H9 (cell line): Measurements from ENCODE around the gene SLC12A6. TPM values are rescaled to one million over a fixed set of nuclear protein-coding genes. Genes with fewer than 3 reads are reported as not detected.

Source experiments
- DNase-seq: peaks from one replicate; pipeline ENCODE4 v3.0.0-alpha.2; 2017
- H2AFZ ChIP-seq: one replicate; pipeline ENCODE4 v1.6.1; 2013; ENCODE audit warnings: mild to moderate bottlenecking, low read length, control low read depth, moderate library complexity
- H2AK5ac ChIP-seq: 2 replicates; pipeline ENCODE4 v1.6.1; 2013; ENCODE audit warnings: low read length, control low read depth, mixed read lengths; ENCODE audit not compliant: insufficient read length
- H2BK120ac ChIP-seq: one replicate; pipeline ENCODE4 v1.6.1; 2013; ENCODE audit warnings: low read depth, mild to moderate bottlenecking, low read length, control low read depth, inconsistent platforms; ENCODE audit not compliant: poor library complexity, severe bottlenecking
- H2BK12ac ChIP-seq: 2 replicates; pipeline ENCODE4 v1.6.1; 2013; ENCODE audit warnings: low read length, control low read depth, mixed read lengths, low read depth; ENCODE audit not compliant: insufficient read length
- H2BK15ac ChIP-seq: 2 replicates; pipeline ENCODE4 v1.6.1; 2013; ENCODE audit warnings: low read depth, low read length, control low read depth
- H2BK20ac ChIP-seq: one replicate; pipeline ENCODE4 v1.6.1; 2013; ENCODE audit warnings: low read depth, mild to moderate bottlenecking, low read length, control low read depth, inconsistent platforms; ENCODE audit not compliant: poor library complexity, severe bottlenecking
- H2BK5ac ChIP-seq: 2 replicates; pipeline ENCODE4 v1.6.1; 2013; ENCODE audit warnings: low read length, control low read depth, mixed read lengths; ENCODE audit not compliant: insufficient read length
- H3K14ac ChIP-seq: 2 replicates; pipeline ENCODE4 v1.6.1; 2013; ENCODE audit warnings: low read length, control low read depth; ENCODE audit not compliant: insufficient read depth
- H3K18ac ChIP-seq: 2 replicates; pipeline ENCODE4 v1.6.1; 2013; ENCODE audit warnings: low read depth, mild to moderate bottlenecking, mixed read lengths, low read length, control low read depth; ENCODE audit not compliant: insufficient read length
- H3K23ac ChIP-seq: 2 replicates; pipeline ENCODE4 v1.6.1; 2013; ENCODE audit warnings: low read length, control low read depth, mixed read lengths, low read depth; ENCODE audit not compliant: insufficient read length
- H3K23me2 ChIP-seq: 2 replicates; pipeline ENCODE4 v1.6.1; 2013; ENCODE audit warnings: low read depth, mild to moderate bottlenecking, mixed read lengths, low read length, control low read depth; ENCODE audit not compliant: insufficient read length, poor library complexity, severe bottlenecking
- H3K27ac ChIP-seq: 2 replicates; pipeline ENCODE4 v1.5.1; 2013; ENCODE audit warnings: low read length, control low read depth, mixed read lengths, low read depth; ENCODE audit not compliant: insufficient read length
- H3K27me3 ChIP-seq: 2 replicates; pipeline ENCODE4 v1.6.1; 2013; ENCODE audit warnings: low read length, control low read depth, inconsistent platforms; ENCODE audit not compliant: insufficient read depth
- H3K4ac ChIP-seq: 2 replicates; pipeline ENCODE4 v1.6.1; 2013; ENCODE audit warnings: low read depth, mild to moderate bottlenecking, control low read depth, inconsistent platforms, low read length, moderate library complexity
- H3K4me1 ChIP-seq: 2 replicates; pipeline ENCODE4 v1.6.1; 2013; ENCODE audit warnings: low read length, control low read depth, inconsistent platforms; ENCODE audit not compliant: insufficient read depth
- H3K4me2 ChIP-seq: 2 replicates; pipeline ENCODE4 v1.6.1; 2013; ENCODE audit warnings: low read length, control low read depth, mixed read lengths; ENCODE audit not compliant: insufficient read length, insufficient read depth
- H3K56ac ChIP-seq: 2 replicates; pipeline ENCODE4 v1.6.1; 2013; ENCODE audit warnings: low read depth, mild to moderate bottlenecking, mixed read lengths, low read length, control low read depth; ENCODE audit not compliant: insufficient read length
- H3K79me1 ChIP-seq: 2 replicates; pipeline ENCODE4 v1.6.1; 2013; ENCODE audit warnings: low read depth, mild to moderate bottlenecking, moderate library complexity, low read length, control low read depth, inconsistent platforms; ENCODE audit not compliant: insufficient read depth, poor library complexity, severe bottlenecking
- H3K79me2 ChIP-seq: 2 replicates; pipeline ENCODE4 v1.6.1; 2013; ENCODE audit warnings: low read length, control low read depth, inconsistent platforms; ENCODE audit not compliant: insufficient read depth
- H3K9ac ChIP-seq: 2 replicates; pipeline ENCODE4 v1.6.1; 2013; ENCODE audit warnings: low read length, control low read depth, mixed read lengths; ENCODE audit not compliant: insufficient read length; ENCODE audit errors: extremely low read depth
- H3K9me3 ChIP-seq: one replicate; pipeline ENCODE4 v1.6.1; 2013; ENCODE audit warnings: low read depth, low read length, inconsistent platforms; ENCODE audit not compliant: control insufficient read depth
- H3T11ph ChIP-seq: one replicate; pipeline ENCODE4 v1.6.1; 2013; ENCODE audit warnings: mild to moderate bottlenecking, low read length, control low read depth, inconsistent platforms
- H4K20me1 ChIP-seq: one replicate; pipeline ENCODE4 v1.6.1; 2013; ENCODE audit not compliant: control insufficient read depth, insufficient read length, insufficient read depth
- H4K5ac ChIP-seq: 2 replicates; pipeline ENCODE4 v1.6.1; 2013; ENCODE audit warnings: low read depth, mild to moderate bottlenecking, mixed read lengths, low read length, control low read depth; ENCODE audit not compliant: insufficient read length
- H4K8ac ChIP-seq: replicated peaks from 2 replicates; pipeline ENCODE4 v1.6.1; 2013; ENCODE audit warnings: low read length, control low read depth, mixed read lengths, low read depth; ENCODE audit not compliant: insufficient read length
- H4K91ac ChIP-seq: 2 replicates; pipeline ENCODE4 v1.6.1; 2013; ENCODE audit warnings: low read depth, mild to moderate bottlenecking, moderate library complexity, mixed read lengths, low read length, control low read depth; ENCODE audit not compliant: insufficient read length
- H3K27ac Mint-ChIP-seq, 3 experiments: 2 replicates in 2 of 3; 3 replicates in 1 of 3; pipeline ENCODE4 v1.8.0; 2020 to 2021; ENCODE audit warnings: mixed read lengths in 3 of 3, mild to moderate bottlenecking in 1 of 3, moderate library complexity in 1 of 3
- H3K27me3 Mint-ChIP-seq: 2 replicates; pipeline ENCODE4 v1.8.0; 2021; ENCODE audit warnings: low read depth, mild to moderate bottlenecking, moderate library complexity, mixed read lengths
- H3K36me3 Mint-ChIP-seq, 3 experiments: 2 replicates in 2 of 3; 3 replicates in 1 of 3; pipeline ENCODE4 v1.8.0; 2020 to 2021; ENCODE audit warnings: low read depth in 3 of 3, mixed read lengths in 3 of 3; ENCODE audit not compliant: insufficient read depth in 1 of 3
- H3K4me1 Mint-ChIP-seq, 2 experiments: 2 replicates each; pipeline ENCODE4 v1.8.0; 2020; ENCODE audit warnings: mixed read lengths in 2 of 2
- H3K4me3 Mint-ChIP-seq, 2 experiments: 2 replicates in 1 of 2; 3 replicates in 1 of 2; pipeline ENCODE4 v1.8.0; 2020 to 2021; ENCODE audit warnings: mild to moderate bottlenecking in 2 of 2, mixed read lengths in 2 of 2, moderate library complexity in 1 of 2
- H3K9me3 Mint-ChIP-seq, 2 experiments: 2 replicates in 1 of 2; 3 replicates in 1 of 2; pipeline ENCODE4 v1.8.0; 2020; ENCODE audit warnings: mild to moderate bottlenecking in 2 of 2, mixed read lengths in 2 of 2, moderate library complexity in 1 of 2
- WGBS: extraction: QIAGEN DNeasy Blood & Tissue Kit; methylation state at CpG from one replicate; pipeline ENCODE4 v1.1.7; 2013; ENCODE audit warnings: missing lambda C conversion rate, low lambda C conversion rate, mixed read lengths; ENCODE audit not compliant: insufficient read length; ENCODE audit errors: extremely low coverage; 5-methylcytosine and 5-hydroxymethylcytosine counted together
- total RNA-seq: library from RNA; stranded (reverse); gene quantifications from 2 replicates; pipeline ENCODE4 v1.2.1, GENCODE V29; 2021
- TF ChIP-seq, protein P1 (sequence below): fragments of 200-600 bp; sonication (generic); conservative IDR thresholded peaks from 3 replicates; pipeline ENCODE4 v1.8.0; 2021; ENCODE audit warnings: antibody characterized with exemption, mild to moderate bottlenecking

Gene SLC12A6
- total RNA-seq, 1 experiment from 2014 or later = 11.1 TPM

DNA sequence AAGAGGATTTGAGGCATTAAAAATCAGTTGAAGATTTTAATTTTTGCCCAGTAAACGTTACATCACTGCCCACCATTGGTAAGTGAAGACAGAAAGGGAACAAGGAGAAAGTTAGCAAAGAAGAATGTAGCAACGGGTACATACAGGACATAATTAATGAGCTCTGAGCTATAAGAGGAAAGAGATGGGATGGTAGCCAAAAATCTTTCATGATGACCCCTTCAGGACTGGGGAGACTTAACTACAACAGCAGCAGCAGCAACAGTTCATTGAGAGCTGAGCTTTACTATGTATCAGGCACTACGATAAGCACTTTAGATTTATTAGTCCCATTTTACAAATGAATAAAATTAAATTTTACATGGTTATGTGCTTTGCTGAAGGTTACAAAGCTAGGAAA lies 94.4 kb downstream of the SLC12A6 start:
- Histone ChIP-seq H3K18ac (no peak overlapping the region), H3K79me1 (no peaks in the 10 kb centered on the region), H4K5ac (no peak overlapping the region), H3K4me1 (peaks cover 3% of the 10 kb centered on the region; the same call in 1 of the 2 replicates), H3K27me3 (no peaks in the 10 kb centered on the region), H3K27ac (no peak overlapping the region), H3K4ac (no peak overlapping the region), H4K20me1 (no peaks in the 10 kb centered on the region), H4K8ac (no peak overlapping the region), H3T11ph (no peak overlapping the region), H2BK15ac (no peak overlapping the region), H3K4me2 (no peak overlapping the region), H2BK12ac (no peak overlapping the region), H3K14ac (no peak overlapping the region), H2AFZ (no peak overlapping the region), H4K91ac (no peak overlapping the region), H2AK5ac (no peak overlapping the region), H3K9me3 (no peaks in the 10 kb centered on the region), H3K79me2 (no peaks in the 10 kb centered on the region), H2BK20ac (no peak overlapping the region), H2BK5ac (no peak overlapping the region), H2BK120ac (no peak overlapping the region), H3K23me2 (no peaks in the 10 kb centered on the region), H3K56ac (no peak overlapping the region), H3K23ac (no peak overlapping the region), H3K9ac (no peak overlapping the region)
- Mint-ChIP-seq H3K4me1 (peaks cover 10 to 16% of the 10 kb centered on the region in 2 experiments), H3K4me3 (no peak overlapping the region), H3K36me3 (peaks cover 0 to 2% (median 0%) of the 10 kb centered on the region in 3 experiments; a peak in 2 of 7 replicates), H3K27ac (no peak overlapping the region; a peak in 1 of 7 replicates), H3K9me3 (no peaks in the 10 kb centered on the region), H3K27me3 (no peaks in the 10 kb centered on the region)
- TF ChIP-seq, protein P1, sequence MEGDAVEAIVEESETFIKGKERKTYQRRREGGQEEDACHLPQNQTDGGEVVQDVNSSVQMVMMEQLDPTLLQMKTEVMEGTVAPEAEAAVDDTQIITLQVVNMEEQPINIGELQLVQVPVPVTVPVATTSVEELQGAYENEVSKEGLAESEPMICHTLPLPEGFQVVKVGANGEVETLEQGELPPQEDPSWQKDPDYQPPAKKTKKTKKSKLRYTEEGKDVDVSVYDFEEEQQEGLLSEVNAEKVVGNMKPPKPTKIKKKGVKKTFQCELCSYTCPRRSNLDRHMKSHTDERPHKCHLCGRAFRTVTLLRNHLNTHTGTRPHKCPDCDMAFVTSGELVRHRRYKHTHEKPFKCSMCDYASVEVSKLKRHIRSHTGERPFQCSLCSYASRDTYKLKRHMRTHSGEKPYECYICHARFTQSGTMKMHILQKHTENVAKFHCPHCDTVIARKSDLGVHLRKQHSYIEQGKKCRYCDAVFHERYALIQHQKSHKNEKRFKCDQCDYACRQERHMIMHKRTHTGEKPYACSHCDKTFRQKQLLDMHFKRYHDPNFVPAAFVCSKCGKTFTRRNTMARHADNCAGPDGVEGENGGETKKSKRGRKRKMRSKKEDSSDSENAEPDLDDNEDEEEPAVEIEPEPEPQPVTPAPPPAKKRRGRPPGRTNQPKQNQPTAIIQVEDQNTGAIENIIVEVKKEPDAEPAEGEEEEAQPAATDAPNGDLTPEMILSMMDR = no peak
- WGBS = no CpG with 5 or more reads among the region's 3 CpGs
- no peak for DNase-seq
